GM10266 (cell line): ENCODE data around the gene CSF3R.
A peak's percentile ranks its signal among the peaks of the same experiment; 100 is the strongest.

ENCODE experiments used
- DNase-seq: peaks from one replicate; pipeline ENCODE4 v3.0.0; 2012; ENCODE audit errors: extremely low spot score
- CTCF ChIP-seq: IDR thresholded peaks from 2 replicates; pipeline ENCODE4 v1.5.1; 2012; ENCODE audit warnings: mild to moderate bottlenecking, low read depth; ENCODE audit not compliant: control insufficient read depth, insufficient read depth; ENCODE audit errors: missing control alignments

The CSF3R gene

GRCh38 chr1:36455386-36455785 is 27.3 kb downstream of the CSF3R start:
- no peak for DNase-seq
- TF ChIP-seq CTCF: no peak

- DNase-seq: no peak
- TF ChIP-seq CTCF: no peak
Observed at GRCh38 chr1:36453600-36454388, 28.9 kb downstream of the CSF3R start.

- DNase-seq: no peak
- TF ChIP-seq CTCF: no peak
Observed at GRCh38 chr1:36453051-36453450, 29.7 kb downstream of the CSF3R start.

- TF ChIP-seq CTCF: no peak
- no peak for DNase-seq
Observed at GRCh38 chr1:36450919-36451305, 31.8 kb downstream of the CSF3R start.

- no peak for TF ChIP-seq CTCF
- DNase-seq: peak; percentile 98
Observed at GRCh38 chr1:36450270-36450918, 32.3 kb downstream of the CSF3R start, which contains the start of gene OSCP1. TSS of gene OSCP1 (minus strand) at chr1:36450451. CDS start at chr1:36450369, 82 bp downstream.

GRCh38 chr1:36448530-36449056 is 34.1 kb downstream of the CSF3R start:
- DNase-seq: no peak
- TF ChIP-seq CTCF: no peak

GRCh38 chr1:36447450-36447849 is 35.3 kb downstream of the CSF3R start:
- no peak for DNase-seq
- TF ChIP-seq CTCF: no peak
